Vagina (tissue), 2 donors: ENCODE results near the gene SDCCAG8. TPM values are rescaled to one million over a fixed set of nuclear protein-coding genes. Genes with fewer than 3 reads are reported as not detected.

Experiments
- DNase-seq, 2 donors: peaks; one replicate each; pipeline ENCODE4 v3.0.0-alpha.2; 2017; ENCODE audit errors: extremely low spot score in 2 of 2
- H3K27ac ChIP-seq: fragments of 200-600 bp; sonication (generic); one replicate; pipeline ENCODE4 v1.5.1; 2019
- H3K27me3 ChIP-seq: fragments of 200-600 bp; sonication (generic); one replicate; pipeline ENCODE4 v1.5.1; 2019
- H3K36me3 ChIP-seq, 2 donors: fragments of 200-600 bp; sonication (generic); one replicate each; pipeline ENCODE4 v1.5.1; 2017 to 2019
- H3K4me1 ChIP-seq: fragments of 200-600 bp; sonication (generic); one replicate; pipeline ENCODE4 v1.5.1; 2019
- H3K4me3 ChIP-seq, 2 donors: fragments of 200-600 bp; sonication (generic); 1 replicate in 1 of 2; 2 replicates in 1 of 2; pipeline ENCODE4 v1.5.1; 2016 to 2019
- H3K9me3 ChIP-seq: fragments of 200-600 bp; sonication (generic); one replicate; pipeline ENCODE4 v1.5.1; 2019
- POLR2A ChIP-seq, 2 donors: fragments of 450-650 bp; IDR thresholded peaks; one replicate each; pipeline ENCODE4 v1.6.1; 2017; ENCODE audit warnings: antibody characterized with exemption in 2 of 2, mild to moderate bottlenecking in 2 of 2, moderate library complexity in 2 of 2
- POLR2AphosphoS5 ChIP-seq, 2 donors: sonication (generic); formaldehyde crosslinking; IDR thresholded peaks; one replicate each; pipeline ENCODE4 v1.9.0; 2017; ENCODE audit warnings: antibody characterized with exemption in 2 of 2, mild to moderate bottlenecking in 2 of 2, low read depth in 1 of 2; ENCODE audit not compliant: insufficient read depth in 1 of 2
- intact Hi-C: fragments of 100-400 bp; cut with DNase I; formaldehyde crosslinking; loops from one replicate; pipeline ENCODE4 v1.15.1; 2023
- total RNA-seq: library from RNA; depleted of rRNA; stranded (reverse); fragments of >200 nt; gene quantifications from one replicate; pipeline ENCODE4 v1.2.3, GENCODE V29; 2016
- TF ChIP-seq, protein P1 (sequence below), 3 experiments: fragments of 450-650 bp in 2 of 3; fragments of 200-600 bp in 1 of 3; sonication (generic) in 1 of 3; IDR thresholded peaks; one replicate each; pipeline ENCODE4 v1.5.1; 2017 to 2019; ENCODE audit warnings: antibody characterized with exemption in 3 of 3, mild to moderate bottlenecking in 2 of 3, moderate library complexity in 2 of 3

Gene SDCCAG8
- total RNA-seq, 1 donor from 2014 or later: 31.2 TPM

DNA sequence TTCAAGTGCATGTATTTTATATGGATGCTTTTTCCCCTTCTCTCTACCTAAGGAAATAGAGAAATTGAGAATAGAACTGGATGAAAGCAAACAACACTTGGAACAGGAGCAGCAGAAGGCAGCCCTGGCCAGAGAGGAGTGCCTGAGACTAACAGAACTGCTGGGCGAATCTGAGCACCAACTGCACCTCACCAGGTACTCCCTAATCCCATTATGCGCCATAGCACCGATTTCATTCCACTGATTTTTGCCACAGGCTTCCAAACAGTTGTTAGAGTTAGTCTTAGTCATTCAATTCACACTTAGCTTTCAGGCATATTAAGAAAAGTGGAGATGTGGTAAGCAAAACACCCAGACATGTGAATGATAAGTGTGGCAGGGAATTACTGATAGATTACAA lies 122.8 kb downstream of the SDCCAG8 start:
- Histone ChIP-seq H3K27me3 (no peaks in the 10 kb centered on the region), H3K36me3 (peaks cover 0 to 10% of the 10 kb centered on the region in 2 donors), H3K27ac (no peak overlapping the region), H3K4me3 (no peak overlapping the region), H3K4me1 (no peaks in the 10 kb centered on the region), H3K9me3 (no peaks in the 10 kb centered on the region)
- DNase-seq: no peak
- intact Hi-C loops: no loop called here
- TF ChIP-seq POLR2A (IDR thresholded peaks at IDR 0.05): no peak
- TF ChIP-seq, protein P1, sequence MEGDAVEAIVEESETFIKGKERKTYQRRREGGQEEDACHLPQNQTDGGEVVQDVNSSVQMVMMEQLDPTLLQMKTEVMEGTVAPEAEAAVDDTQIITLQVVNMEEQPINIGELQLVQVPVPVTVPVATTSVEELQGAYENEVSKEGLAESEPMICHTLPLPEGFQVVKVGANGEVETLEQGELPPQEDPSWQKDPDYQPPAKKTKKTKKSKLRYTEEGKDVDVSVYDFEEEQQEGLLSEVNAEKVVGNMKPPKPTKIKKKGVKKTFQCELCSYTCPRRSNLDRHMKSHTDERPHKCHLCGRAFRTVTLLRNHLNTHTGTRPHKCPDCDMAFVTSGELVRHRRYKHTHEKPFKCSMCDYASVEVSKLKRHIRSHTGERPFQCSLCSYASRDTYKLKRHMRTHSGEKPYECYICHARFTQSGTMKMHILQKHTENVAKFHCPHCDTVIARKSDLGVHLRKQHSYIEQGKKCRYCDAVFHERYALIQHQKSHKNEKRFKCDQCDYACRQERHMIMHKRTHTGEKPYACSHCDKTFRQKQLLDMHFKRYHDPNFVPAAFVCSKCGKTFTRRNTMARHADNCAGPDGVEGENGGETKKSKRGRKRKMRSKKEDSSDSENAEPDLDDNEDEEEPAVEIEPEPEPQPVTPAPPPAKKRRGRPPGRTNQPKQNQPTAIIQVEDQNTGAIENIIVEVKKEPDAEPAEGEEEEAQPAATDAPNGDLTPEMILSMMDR (IDR thresholded peaks at IDR 0.05): no peak
- no peak for TF ChIP-seq POLR2AphosphoS5 (IDR thresholded peaks at IDR 0.05; ENCODE audit: insufficient read depth in 1 of 2, low read depth in 1 of 2)

DNA sequence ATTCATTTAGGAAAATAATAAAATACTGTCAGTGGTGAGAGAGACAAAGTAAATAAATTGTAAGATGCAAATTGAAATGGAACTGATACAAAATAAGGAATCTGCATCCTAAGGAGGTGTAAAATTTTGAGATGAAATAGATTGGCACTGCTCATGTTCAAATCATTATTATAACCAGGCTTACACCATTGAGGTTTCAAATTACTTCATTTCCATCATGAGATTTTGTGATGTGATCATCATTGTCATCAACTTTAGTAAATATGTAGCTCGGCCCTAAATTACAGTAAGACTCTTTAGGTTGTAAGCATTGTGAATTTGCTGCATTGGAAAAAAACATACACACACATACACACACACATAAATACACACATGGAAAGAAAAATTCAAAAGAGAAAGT lies 123.4 kb downstream of the SDCCAG8 start:
- Histone ChIP-seq H3K4me3 (no peak overlapping the region), H3K27me3 (no peaks in the 10 kb centered on the region), H3K27ac (no peak overlapping the region), H3K36me3 (peaks cover 0 to 10% of the 10 kb centered on the region in 2 donors), H3K4me1 (no peaks in the 10 kb centered on the region), H3K9me3 (no peaks in the 10 kb centered on the region)
- TF ChIP-seq, protein P1 (IDR thresholded peaks at IDR 0.05): no peak
- TF ChIP-seq POLR2A (IDR thresholded peaks at IDR 0.05) (no peak), POLR2AphosphoS5 (IDR thresholded peaks at IDR 0.05; ENCODE audit: insufficient read depth in 1 of 2, low read depth in 1 of 2) (no peak)
- intact Hi-C loops: no loop called here
- no peak for DNase-seq

DNA sequence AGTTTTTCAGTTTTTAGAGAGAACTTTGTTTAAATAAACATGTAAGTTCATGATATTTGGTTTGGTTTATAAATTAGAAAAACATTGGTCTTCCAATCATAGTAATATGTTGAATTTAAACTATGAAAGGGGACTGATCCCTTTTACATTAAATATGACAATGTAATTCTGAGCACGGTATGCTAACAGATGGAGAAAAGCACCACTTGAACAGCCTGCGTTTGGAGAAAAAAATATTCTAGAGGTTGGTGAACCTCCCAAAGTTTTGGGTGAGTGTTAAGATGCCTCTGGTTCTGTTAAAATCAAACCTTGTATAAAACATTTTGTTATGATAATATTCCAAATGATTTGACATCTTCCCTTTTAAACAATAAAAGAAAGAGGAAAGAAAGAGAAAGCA lies 123.9 kb downstream of the SDCCAG8 start:
- no peak for TF ChIP-seq POLR2A (IDR thresholded peaks at IDR 0.05)
- Histone ChIP-seq H3K27ac (no peak overlapping the region), H3K36me3 (peaks cover 0 to 10% of the 10 kb centered on the region in 2 donors), H3K9me3 (no peaks in the 10 kb centered on the region), H3K4me1 (no peaks in the 10 kb centered on the region), H3K27me3 (no peaks in the 10 kb centered on the region), H3K4me3 (no peak overlapping the region)
- no peak for DNase-seq
- intact Hi-C loops: no loop called here

DNA sequence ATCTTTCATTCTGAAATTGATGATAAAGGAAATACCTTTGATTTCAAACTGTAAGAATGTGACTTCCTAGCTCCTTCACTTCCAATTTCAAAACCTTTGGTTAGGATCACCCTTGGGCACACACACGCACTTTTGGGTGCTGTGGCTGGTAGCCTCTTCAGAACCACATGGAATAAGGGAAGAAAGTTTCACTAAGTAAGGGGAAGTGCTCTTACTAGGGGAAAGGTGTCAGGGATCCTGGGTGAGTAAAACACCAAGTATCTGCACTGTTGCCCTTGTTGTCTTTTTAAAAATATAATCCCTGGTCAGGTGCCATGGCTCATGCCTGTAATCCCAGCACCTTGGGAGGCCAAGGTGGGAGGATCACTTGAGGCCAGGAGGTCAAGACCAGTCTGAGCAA lies 132.4 kb downstream of the SDCCAG8 start:
- Histone ChIP-seq H3K9me3 (no peaks in the 10 kb centered on the region), H3K4me3 (no peak overlapping the region), H3K36me3 (no peaks in the 10 kb centered on the region), H3K4me1 (no peaks in the 10 kb centered on the region), H3K27ac (no peak overlapping the region), H3K27me3 (no peaks in the 10 kb centered on the region)
- TF ChIP-seq, protein P1 (IDR thresholded peaks at IDR 0.05): no peak
- TF ChIP-seq POLR2A (IDR thresholded peaks at IDR 0.05): no peak
- no peak for TF ChIP-seq POLR2AphosphoS5 (IDR thresholded peaks at IDR 0.05; ENCODE audit: insufficient read depth in 1 of 2, low read depth in 1 of 2)
- DNase-seq: no peak
- intact Hi-C loops: no loop called here

DNA sequence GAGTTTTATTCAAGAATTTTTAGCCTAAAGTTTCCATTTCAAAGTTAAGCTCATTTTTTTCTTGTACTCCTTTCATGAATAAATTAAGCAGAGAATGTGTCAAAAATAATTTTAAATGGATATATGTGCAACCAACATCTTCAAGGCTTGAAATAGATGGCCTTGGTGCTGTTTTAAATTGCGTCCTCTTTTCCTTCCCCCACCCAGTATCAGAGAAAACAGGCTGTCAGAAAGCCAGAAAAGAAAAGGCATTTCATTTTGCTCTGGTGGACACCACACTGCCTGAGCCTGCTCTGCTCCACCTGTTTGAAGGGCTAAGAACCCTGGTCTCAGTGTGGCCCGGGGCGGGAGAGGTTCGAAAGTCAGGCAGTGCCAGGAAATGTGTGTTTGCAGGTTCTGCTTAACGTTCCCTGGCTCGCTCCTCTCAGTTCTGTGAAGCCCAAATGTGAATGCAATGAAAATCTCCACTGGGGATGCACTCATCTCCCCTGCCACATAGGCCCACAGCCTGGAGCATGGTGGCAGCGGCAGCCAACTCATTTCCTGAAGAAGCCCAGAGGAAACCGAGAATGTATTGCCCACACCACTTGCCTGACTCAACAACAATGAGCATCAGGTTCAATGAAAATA lies 134.4 kb downstream of the SDCCAG8 start:
- no peak for TF ChIP-seq POLR2A (IDR thresholded peaks at IDR 0.05)
- TF ChIP-seq POLR2AphosphoS5 (IDR thresholded peaks at IDR 0.05; ENCODE audit: insufficient read depth in 1 of 2, low read depth in 1 of 2): no peak
- TF ChIP-seq, protein P1 (IDR thresholded peaks at IDR 0.05): no peak
- intact Hi-C loops: no loop called here

More for the DNA sequence above, 134.4 kb downstream of the SDCCAG8 start:
- Histone ChIP-seq H3K27ac (no peak overlapping the region), H3K27me3 (no peaks in the 10 kb centered on the region), H3K9me3 (no peaks in the 10 kb centered on the region), H3K36me3 (no peaks in the 10 kb centered on the region), H3K4me3 (no peak overlapping the region), H3K4me1 (no peaks in the 10 kb centered on the region)
- DNase-seq: no peak
